IMR-90 (cell line): ENCODE measurements around the gene NELFCD. TPM values are rescaled to one million over a fixed set of nuclear protein-coding genes. Genes with fewer than 3 reads are reported as not detected.

ENCODE experiments used
- ATAC-seq: fragments of 200-7000 bp; cut with Tn5 transposase; 2 replicates; pipeline ENCODE4 v1.9.1; 2020; ENCODE audit warnings: low read depth, mild to moderate bottlenecking, moderate library complexity
- BruUV-seq: library from RNA; stranded (reverse); fragments of 400-500 nt; replicated peaks from 2 replicates; lab custom pipeline; 2021; lab: Mats Ljungman, UMichigan
- CTCF ChIA-PET: fragments of 300-600 bp; formaldehyde crosslinking; extraction: SDS; loops from one replicate; lab custom pipeline; 2021; ENCODE audit warnings: antibody characterized with exemption; lab: Yijun Ruan, JAX
- POLR2A ChIA-PET: fragments of 300-600 bp; sonication (Branson Sonifier 250); formaldehyde crosslinking; loops from one replicate; lab custom pipeline; 2022; ENCODE audit warnings: antibody characterized with exemption; ENCODE audit not compliant: unreplicated experiment; lab: Charles Lee
- DNase-seq: peaks from one replicate; pipeline ENCODE4 v3.0.0; 2013
- H2AFZ ChIP-seq: replicated peaks from 2 replicates; pipeline ENCODE3; 2013; ENCODE audit warnings: low read length, mild to moderate bottlenecking; ENCODE audit not compliant: poor library complexity
- H2AK5ac ChIP-seq: 2 replicates; pipeline ENCODE4 v1.6.1; 2013; ENCODE audit warnings: low read depth, low read length, inconsistent platforms
- H2AK9ac ChIP-seq: replicated peaks from 2 replicates; pipeline ENCODE3; 2013; ENCODE audit warnings: mild to moderate bottlenecking, low read depth, low read length, moderate library complexity; ENCODE audit not compliant: poor library complexity
- H2BK120ac ChIP-seq: 2 replicates; pipeline ENCODE4 v1.6.1; 2013; ENCODE audit warnings: low read depth, low read length, inconsistent platforms
- H2BK15ac ChIP-seq: 3 replicates; pipeline ENCODE4 v1.6.1; 2013; ENCODE audit warnings: low read depth, low read length, inconsistent platforms
- H2BK20ac ChIP-seq: 2 replicates; pipeline ENCODE4 v1.6.1; 2013; ENCODE audit warnings: low read depth, mild to moderate bottlenecking, inconsistent platforms, low read length, moderate library complexity
- H2BK5ac ChIP-seq: 2 replicates; pipeline ENCODE4 v1.6.1; 2013; ENCODE audit warnings: mild to moderate bottlenecking, low read depth, low read length, inconsistent platforms; ENCODE audit not compliant: poor library complexity, severe bottlenecking
- H3K14ac ChIP-seq: replicated peaks from 2 replicates; pipeline ENCODE4 v1.6.1; 2013; ENCODE audit warnings: low read depth, low read length, inconsistent platforms
- H3K18ac ChIP-seq: 2 replicates; pipeline ENCODE4 v1.6.1; 2013; ENCODE audit warnings: low read depth, low read length, control low read depth
- H3K23ac ChIP-seq: 2 replicates; pipeline ENCODE4 v1.6.1; 2013; ENCODE audit warnings: low read depth, low read length, inconsistent platforms
- H3K27ac ChIP-seq: 2 replicates; pipeline ENCODE4 v1.5.1; 2013; ENCODE audit warnings: mild to moderate bottlenecking, control low read depth, low read length; ENCODE audit not compliant: insufficient read depth
- H3K27me3 ChIP-seq: 2 replicates; pipeline ENCODE4 v1.6.1; 2013; ENCODE audit warnings: low read length; ENCODE audit not compliant: control insufficient read depth, insufficient read depth
- H3K36me3 ChIP-seq: 2 replicates; pipeline ENCODE4 v1.6.1; 2013; ENCODE audit warnings: low read length, mixed read lengths; ENCODE audit not compliant: control insufficient read depth, insufficient read depth
- H3K4ac ChIP-seq: 2 replicates; pipeline ENCODE4 v1.6.1; 2013; ENCODE audit warnings: low read depth, low read length, inconsistent platforms
- H3K4me1 ChIP-seq: 2 replicates; pipeline ENCODE4 v1.6.1; 2013; ENCODE audit warnings: low read length, mixed read lengths; ENCODE audit not compliant: control insufficient read depth, insufficient read depth
- H3K4me2 ChIP-seq: 2 replicates; pipeline ENCODE4 v1.6.1; 2013; ENCODE audit warnings: low read depth, mild to moderate bottlenecking, control low read depth, low read length, moderate library complexity
- H3K4me3 ChIP-seq: 2 replicates; pipeline ENCODE4 v1.5.1; 2013; ENCODE audit warnings: low read depth, mild to moderate bottlenecking, control low read depth, low read length, moderate library complexity; ENCODE audit not compliant: insufficient read depth
- H3K56ac ChIP-seq: 2 replicates; pipeline ENCODE4 v1.6.1; 2013; ENCODE audit warnings: low read length, inconsistent platforms; ENCODE audit not compliant: insufficient read depth; ENCODE audit errors: extremely low read depth
- H3K79me1 ChIP-seq, 2 experiments: 2 replicates each; pipeline ENCODE4 v1.6.1; 2013; ENCODE audit warnings: low read length in 2 of 2, inconsistent platforms in 1 of 2, low read depth in 1 of 2
- H3K9ac ChIP-seq: 2 replicates; pipeline ENCODE4 v1.6.1; 2013; ENCODE audit warnings: low read depth, low read length, control low read depth
- H3K9me1 ChIP-seq: 2 replicates; pipeline ENCODE4 v1.6.1; 2013; ENCODE audit warnings: low read length, inconsistent platforms; ENCODE audit not compliant: insufficient read depth
- H3K9me3 ChIP-seq: 2 replicates; pipeline ENCODE4 v1.6.1; 2013; ENCODE audit warnings: low read length; ENCODE audit not compliant: control insufficient read depth, insufficient read depth
- H4K20me1 ChIP-seq: 2 replicates; pipeline ENCODE4 v1.6.1; 2013; ENCODE audit warnings: low read length, inconsistent platforms; ENCODE audit not compliant: insufficient read depth
- H4K5ac ChIP-seq: 2 replicates; pipeline ENCODE4 v1.6.1; 2013; ENCODE audit warnings: mild to moderate bottlenecking, low read depth, low read length, control low read depth
- H4K8ac ChIP-seq, 2 experiments: 2 replicates each; pipeline ENCODE4 v1.6.1; 2013; ENCODE audit warnings: low read depth in 2 of 2, low read length in 2 of 2, control low read depth in 1 of 2, inconsistent platforms in 1 of 2
- H4K91ac ChIP-seq: 2 replicates; pipeline ENCODE4 v1.6.1; 2013; ENCODE audit warnings: low read depth, low read length, inconsistent platforms; ENCODE audit not compliant: insufficient read depth
- RCOR1 ChIP-seq: IDR thresholded peaks from 2 replicates; pipeline ENCODE4 v1.6.1; 2012; ENCODE audit warnings: mild to moderate bottlenecking, low read length, improper control_type of control experiment; ENCODE audit not compliant: insufficient replicate concordance
- WGBS, 2 experiments: methylation state at CpG; one replicate each; pipeline versions ENCODE4 v1.1.5 to v1.1.7; 2013; ENCODE audit warnings: missing lambda C conversion rate in 2 of 2; ENCODE audit not compliant: insufficient read length in 1 of 2; ENCODE audit errors: extremely low coverage in 2 of 2; 5-methylcytosine and 5-hydroxymethylcytosine counted together
- dilution Hi-C: fragments of 300-500 bp; cut with HindIII; formaldehyde crosslinking; loops from one replicate; pipeline ENCODE4 v1.14.3; 2018; ENCODE audit warnings: low sequenced_read_pairs; ENCODE audit not compliant: unreplicated experiment
- in situ Hi-C: fragments of 300-500 bp; cut with MboI; formaldehyde crosslinking; loops from 3 replicates; pipeline ENCODE4 v1.14.3; 2019; ENCODE audit warnings: low sequenced_read_pairs, inconsistent platforms, mixed read lengths
- intact Hi-C: fragments of 100-400 bp; cut with micrococcal nuclease; formaldehyde crosslinking; loops from 2 replicates; pipeline ENCODE4 v1.10.0; 2022
- polyA plus RNA-seq, 3 experiments: library from polyadenylated mRNA; depleted of rRNA; stranded (reverse); fragments of >200 nt; gene quantifications; 2 replicates each; pipeline ENCODE4 v1.2.3, GENCODE V29; 2012; ENCODE audit warnings: low replicate concordance in 1 of 3
- total RNA-seq: library from RNA; depleted of rRNA; stranded (reverse); fragments of >200 nt; gene quantifications from 2 replicates; pipeline ENCODE4 v1.2.3, GENCODE V29; 2012

The NELFCD gene
- total and polyA plus RNA-seq, 2 of the 4 experiments (the other 2 are of a cell fraction), result 88.9 to 94.1 TPM

GRCh38 chr20:58965270-58966064 is 15.6 kb upstream of the NELFCD start:
- H2BK20ac ChIP-seq, result no peak overlapping the region
- in situ Hi-C loops, result no loop called here
- H3K9me3 ChIP-seq, result no peaks in the 10 kb centered on the region
- H4K20me1 ChIP-seq, result no peaks in the 10 kb centered on the region
- BruUV-seq, result no TSS peak
- CTCF ChIA-PET, result interaction anchor here (0.9 kb wide), 1 partner anchor 15 kb away, joined by 3 read pairs; no protein-coding TSS in a partner anchor
- H3K4me3 ChIP-seq, result no peak overlapping the region
- H4K91ac ChIP-seq, result no peak overlapping the region
- no peak overlapping the region for H2BK5ac ChIP-seq
- H3K18ac ChIP-seq, result no peak overlapping the region
- no peaks in the 10 kb centered on the region for H3K4me1 ChIP-seq
- no peak for TF ChIP-seq RCOR1
- DNase-seq, result no peak
- no peak overlapping the region for H3K23ac ChIP-seq
- H3K14ac ChIP-seq, result no peak overlapping the region
- no peak overlapping the region for H3K27ac ChIP-seq
- no peak overlapping the region for H3K9ac ChIP-seq
- H2AK9ac ChIP-seq, result no peak overlapping the region
- H2BK120ac ChIP-seq, result no peak overlapping the region
- H4K8ac ChIP-seq, result no peak overlapping the region
- no peak overlapping the region for H2BK15ac ChIP-seq
- POLR2A ChIA-PET, result no interaction called here
- intact Hi-C loops, result no loop called here
- 40% methylated on average over 1 of the region's 14 CpGs; no CpG with 5 or more reads in 1 of the 2 experiments for WGBS, 2 experiments
- no peaks in the 10 kb centered on the region for H3K9me1 ChIP-seq
- ATAC-seq, result no peak
- H4K5ac ChIP-seq, result no peak overlapping the region
- H3K56ac ChIP-seq, result no peak overlapping the region
- no peak overlapping the region for H2AK5ac ChIP-seq
- H2AFZ ChIP-seq, result no peak overlapping the region
- no peak overlapping the region for H3K4me2 ChIP-seq
- no peak overlapping the region for H3K4ac ChIP-seq
- dilution Hi-C loops, result no loop called here
- H3K36me3 ChIP-seq, result no peaks in the 10 kb centered on the region
- peaks cover 19% of the 10 kb centered on the region for H3K27me3 ChIP-seq
- no peaks in the 10 kb centered on the region for H3K79me1 ChIP-seq
